Inflammatory macrophage treated with lipopolysaccharide for 1 hour (primary cell): ENCODE measurements around the gene OBI1.

Source experiments
- DNase-seq, 2 donors: peaks; one replicate each; pipeline ENCODE4 v3.0.0-alpha.2; 2020 to 2022

The OBI1 gene, protein sequence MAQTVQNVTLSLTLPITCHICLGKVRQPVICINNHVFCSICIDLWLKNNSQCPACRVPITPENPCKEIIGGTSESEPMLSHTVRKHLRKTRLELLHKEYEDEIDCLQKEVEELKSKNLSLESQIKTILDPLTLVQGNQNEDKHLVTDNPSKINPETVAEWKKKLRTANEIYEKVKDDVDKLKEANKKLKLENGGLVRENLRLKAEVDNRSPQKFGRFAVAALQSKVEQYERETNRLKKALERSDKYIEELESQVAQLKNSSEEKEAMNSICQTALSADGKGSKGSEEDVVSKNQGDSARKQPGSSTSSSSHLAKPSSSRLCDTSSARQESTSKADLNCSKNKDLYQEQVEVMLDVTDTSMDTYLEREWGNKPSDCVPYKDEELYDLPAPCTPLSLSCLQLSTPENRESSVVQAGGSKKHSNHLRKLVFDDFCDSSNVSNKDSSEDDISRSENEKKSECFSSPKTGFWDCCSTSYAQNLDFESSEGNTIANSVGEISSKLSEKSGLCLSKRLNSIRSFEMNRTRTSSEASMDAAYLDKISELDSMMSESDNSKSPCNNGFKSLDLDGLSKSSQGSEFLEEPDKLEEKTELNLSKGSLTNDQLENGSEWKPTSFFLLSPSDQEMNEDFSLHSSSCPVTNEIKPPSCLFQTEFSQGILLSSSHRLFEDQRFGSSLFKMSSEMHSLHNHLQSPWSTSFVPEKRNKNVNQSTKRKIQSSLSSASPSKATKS

DNA sequence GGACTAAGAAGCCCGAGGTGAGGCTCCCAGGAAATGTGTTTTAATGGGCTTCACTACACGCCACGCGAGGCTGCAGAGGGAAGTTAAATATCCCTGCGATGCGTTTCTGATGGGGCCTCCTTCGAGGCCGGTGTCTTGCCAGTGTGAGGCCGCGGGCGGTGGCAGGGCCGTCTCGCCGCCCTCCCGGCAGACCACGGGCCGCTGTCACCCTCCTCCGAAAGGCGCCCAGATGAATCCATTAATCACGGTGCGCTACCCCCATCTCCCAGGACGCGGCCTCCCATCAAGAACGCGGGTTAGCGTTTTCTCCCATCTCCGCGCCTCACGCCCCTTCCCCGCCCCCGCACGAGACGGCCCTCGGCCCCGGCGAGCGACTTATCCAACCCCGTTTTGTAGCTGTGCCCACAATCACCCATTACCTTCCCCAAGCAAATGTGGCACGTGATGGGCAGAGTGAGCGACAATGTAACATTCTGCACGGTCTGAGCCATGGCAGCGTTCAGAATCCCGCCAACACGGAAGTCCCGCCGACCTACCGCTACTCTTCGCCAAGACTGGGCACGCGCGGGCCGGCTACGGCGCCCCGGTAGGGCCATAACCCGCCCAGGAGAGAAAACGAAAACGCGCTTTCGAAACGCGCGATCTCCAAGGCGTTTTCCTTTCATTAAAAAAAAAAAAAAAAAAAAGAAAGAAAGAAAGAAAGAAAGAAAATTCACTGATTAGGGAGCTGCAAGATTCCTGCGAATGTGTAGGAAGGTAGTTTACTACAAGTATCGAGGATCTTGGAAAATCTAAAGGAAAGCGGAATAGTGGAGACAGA is at the start of gene OBI1:
OBI1 (minus strand) TSS at position 526 of the 820 bp plus-strand sequence; CDS start at position 491, 35 bp downstream.
- peak; percentile 85 to 92 for DNase-seq

DNA sequence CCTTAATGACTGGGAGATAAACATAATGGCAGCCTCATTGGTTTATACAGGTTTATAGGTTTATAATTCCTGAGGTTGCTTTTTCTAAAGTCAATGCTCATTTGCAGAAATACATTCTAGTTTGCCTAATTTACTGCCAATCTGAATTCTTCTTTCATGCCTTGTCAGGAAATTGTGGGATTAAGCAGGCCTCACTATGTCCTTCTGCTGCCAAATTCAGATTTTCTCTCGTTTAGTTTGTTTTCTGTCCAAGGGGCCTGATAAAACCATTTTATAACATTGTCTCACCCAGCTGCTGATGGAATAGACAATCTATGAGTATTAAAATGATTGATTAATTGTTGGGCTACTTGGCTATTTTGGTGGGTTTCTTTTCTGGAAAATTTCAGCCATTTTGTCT is 42.4 kb upstream of the OBI1 start:
- DNase-seq: no peak

DNA sequence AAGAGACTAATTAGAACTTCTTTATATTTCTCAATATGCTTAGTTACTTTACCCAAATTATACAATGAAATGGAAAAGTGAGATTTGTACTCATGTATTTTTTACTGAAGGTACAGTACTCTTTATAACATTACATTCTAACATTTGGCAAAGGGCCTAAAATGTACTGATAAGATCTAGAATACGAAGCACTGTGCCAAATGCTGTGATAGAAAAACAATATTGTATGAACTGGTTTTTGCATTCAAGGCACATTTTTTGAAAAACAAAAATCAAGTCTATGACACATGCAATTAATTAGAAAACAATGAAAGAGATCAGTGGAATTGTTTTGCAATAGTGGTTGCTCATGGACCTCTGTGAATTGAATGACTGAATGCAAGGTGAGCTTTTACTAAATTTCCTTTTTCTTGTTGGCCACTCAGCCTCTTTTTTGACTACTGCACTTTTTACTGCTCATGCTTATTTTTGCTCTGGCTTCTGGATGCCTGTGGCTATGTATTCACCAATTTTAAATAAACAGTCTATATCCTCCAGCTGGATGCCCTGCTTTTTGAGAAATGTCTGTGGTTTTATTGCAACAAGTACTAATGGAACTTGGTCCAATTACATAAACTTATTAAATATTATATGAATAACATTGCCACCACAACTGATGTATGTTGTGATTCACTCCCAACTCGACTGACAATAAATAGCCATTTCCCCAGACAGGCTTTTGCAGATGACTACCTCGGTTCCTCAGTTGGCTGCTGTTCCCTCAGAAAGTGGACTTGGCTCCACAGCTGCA is 41.4 kb upstream of the OBI1 start:
- no peak for DNase-seq

DNA sequence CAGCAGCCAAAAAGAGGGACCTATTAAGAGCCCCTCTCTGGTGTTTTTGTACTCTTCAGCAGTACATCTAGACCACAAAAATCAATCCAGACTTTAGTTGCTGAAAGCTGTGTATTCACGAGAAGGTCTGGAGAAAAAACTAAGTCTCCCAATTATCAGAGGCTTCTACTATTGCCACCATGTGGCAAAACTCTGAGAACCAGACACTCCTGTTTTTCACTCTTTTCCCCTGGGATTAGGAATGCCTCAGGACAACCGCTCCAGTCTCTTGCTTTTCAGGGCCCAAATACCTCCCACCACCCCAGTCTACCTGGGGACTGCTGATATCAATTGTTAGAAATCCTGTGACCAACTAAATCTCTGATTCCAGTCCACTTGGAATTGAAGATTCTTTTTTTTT is 30.1 kb upstream of the OBI1 start:
- no peak for DNase-seq

DNA sequence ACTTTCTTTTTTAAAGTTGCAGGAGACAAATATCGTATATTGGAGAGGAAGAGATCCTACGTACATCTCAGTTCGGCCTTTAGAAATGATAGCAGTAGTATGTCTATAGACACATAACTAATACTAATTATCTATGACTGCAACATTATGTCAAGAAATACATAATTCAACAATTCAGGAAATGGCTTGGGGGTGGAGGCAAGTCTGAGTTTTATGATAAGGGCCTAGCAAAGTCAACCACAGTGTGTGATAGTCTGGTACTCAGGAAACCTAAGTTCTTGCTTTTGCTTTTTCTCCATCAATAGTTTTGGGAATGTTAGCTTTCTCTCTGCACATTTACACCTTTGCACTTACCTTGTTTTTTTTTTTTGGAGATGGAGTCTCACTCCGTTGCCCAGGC is 27.5 kb upstream of the OBI1 start:
- no peak for DNase-seq

DNA sequence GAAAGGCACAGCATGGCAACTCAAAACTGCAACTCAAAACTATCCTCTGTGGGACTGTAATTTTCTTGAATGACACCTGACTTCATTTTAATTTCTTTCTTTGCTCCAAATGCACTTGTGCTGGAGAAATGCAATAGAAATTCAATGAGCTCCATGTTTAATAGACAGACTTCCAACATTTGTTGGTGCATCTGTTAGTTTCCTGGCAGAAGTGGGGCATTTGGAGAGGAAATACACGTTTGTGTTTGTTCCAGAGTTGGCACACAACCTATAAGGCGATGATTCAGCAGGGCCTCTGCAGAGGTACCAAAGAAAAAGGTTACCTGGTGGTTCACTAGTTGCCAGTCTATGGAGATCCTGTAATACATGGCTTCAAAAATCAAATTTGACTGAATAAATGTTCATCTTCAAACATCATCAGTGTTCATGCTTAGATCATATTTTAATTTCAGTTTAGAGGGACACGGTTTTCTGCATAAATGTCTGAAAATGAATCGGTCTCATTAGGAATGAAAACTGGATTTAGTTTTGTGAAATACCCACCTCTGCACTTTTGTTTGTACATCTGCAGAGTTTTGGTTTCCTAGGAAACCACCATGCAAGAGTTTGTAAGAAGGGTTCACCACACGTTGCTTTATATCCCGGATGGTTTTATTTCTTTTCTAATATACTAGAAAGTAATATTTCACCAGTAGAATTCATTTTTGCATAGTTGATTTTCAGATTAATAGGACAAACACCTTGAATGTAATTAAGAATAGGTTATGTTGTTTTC is 21.8 kb upstream of the OBI1 start:
- no peak for DNase-seq

DNA sequence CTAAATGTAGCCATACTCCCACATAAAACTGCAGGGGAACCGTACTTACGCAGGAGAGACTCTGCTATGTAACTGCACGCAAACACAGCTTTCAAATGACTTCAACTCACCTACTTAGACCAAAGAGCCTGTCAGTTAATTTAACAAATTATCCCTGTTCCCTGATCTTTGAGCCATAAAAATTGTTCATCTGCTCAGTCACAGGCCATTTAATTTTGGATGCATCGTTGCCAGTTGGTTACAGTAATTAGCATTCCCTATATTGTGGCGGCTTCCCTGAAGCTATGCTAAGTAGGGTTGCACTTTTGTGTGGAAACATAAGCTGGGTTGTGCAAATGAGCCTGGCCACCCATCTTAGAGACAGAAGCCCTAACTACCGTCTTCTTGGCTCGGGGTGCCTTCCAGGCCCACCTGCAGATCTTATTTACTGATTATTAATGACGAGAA is 21.2 kb upstream of the OBI1 start:
- DNase-seq: no peak

DNA sequence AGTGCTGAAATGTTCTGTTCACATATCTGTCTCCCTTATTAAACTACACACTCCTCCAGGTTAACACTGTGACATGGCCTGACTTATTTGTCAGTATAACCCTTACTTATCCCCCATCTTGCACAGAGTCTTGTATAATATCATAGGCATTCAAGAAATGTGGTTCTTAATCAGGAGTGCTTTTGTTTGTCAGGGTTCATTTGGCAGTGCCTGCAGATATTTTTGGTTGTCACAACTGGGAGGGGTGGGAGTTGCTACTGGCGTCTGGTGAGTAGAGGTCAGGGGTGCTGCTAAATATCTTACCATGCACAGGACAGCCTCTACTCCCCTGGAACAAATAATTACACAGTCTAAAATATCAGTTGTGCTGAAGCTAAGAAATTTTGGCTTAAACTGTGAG is 20.4 kb upstream of the OBI1 start:
- DNase-seq: no peak

DNA sequence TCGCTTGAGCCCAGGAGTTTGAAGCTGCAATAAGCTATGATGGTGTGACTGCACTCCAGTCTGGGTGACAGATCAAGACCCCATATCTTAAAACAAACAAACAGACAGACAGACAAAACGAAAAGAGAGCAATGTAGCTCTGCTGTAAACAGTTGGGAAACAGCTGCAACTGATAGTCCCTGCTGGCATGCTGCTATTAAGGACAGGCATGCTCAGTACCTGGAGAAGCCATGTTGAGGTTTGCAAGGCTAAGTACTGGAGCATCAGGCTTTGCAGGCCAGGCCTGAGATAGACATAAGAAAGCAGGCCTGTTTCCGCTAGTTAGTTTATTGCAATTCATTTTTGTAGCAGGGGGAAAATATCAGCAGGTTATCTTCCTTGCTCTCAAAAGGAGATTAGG is 16.2 kb upstream of the OBI1 start:
- no peak for DNase-seq

DNA sequence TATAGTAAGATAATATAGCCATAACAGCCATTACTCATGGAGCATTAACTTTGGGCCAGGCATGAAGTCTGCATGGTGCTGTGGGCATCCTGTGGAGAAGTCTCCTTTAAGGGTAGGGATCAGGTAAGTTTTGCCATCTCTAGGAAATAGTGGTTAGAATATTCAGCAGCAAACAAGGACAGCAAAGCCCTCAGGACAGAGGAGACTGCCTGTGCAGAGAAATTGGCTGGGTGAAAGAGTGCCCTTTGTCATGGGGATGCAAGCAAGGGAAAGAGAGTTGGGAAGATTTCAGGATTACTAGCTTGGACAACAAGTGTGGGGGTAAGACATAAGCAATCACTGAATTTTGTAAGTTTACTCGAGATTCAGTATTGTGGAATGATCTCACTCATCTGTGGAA is 15.7 kb upstream of the OBI1 start:
- no peak for DNase-seq

DNA sequence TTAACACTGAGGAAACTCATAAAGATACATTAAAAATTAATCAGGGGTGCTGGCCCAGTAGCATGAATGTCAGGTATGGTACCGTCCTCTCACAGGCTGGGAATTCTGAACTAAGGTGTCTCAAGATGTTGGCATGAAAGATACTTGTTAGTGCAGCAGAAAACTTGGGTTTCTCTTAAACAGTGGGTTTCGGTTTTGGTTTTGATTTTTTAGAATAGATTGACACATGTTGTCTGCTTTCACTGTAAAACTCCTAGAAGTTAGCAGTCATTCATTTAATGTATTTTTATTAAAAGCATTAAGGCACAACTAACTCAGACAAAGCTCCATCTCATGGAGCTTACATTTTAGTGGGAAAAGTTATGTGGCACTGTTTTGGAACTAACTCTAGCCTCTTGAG is 3.5 kb upstream of the OBI1 start:
- no peak for DNase-seq

DNA sequence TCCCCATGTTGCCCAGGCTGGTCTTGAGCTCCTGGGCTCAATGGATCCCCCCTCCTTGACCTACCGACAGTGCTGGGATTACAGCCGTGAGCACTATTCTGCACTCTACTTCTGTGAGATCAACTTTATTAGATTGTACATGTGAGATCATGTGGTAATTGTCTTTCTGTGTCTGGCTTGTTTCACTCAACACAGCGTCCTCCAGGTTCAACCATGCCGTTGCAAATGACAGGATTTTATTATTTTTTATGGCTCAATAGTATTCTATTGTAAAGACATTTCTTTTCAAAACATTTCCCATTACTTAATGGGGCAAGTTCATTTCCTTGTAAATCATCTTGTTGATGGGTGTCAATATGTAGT is 1.5 kb upstream of the OBI1 start:
- DNase-seq: no peak

DNA sequence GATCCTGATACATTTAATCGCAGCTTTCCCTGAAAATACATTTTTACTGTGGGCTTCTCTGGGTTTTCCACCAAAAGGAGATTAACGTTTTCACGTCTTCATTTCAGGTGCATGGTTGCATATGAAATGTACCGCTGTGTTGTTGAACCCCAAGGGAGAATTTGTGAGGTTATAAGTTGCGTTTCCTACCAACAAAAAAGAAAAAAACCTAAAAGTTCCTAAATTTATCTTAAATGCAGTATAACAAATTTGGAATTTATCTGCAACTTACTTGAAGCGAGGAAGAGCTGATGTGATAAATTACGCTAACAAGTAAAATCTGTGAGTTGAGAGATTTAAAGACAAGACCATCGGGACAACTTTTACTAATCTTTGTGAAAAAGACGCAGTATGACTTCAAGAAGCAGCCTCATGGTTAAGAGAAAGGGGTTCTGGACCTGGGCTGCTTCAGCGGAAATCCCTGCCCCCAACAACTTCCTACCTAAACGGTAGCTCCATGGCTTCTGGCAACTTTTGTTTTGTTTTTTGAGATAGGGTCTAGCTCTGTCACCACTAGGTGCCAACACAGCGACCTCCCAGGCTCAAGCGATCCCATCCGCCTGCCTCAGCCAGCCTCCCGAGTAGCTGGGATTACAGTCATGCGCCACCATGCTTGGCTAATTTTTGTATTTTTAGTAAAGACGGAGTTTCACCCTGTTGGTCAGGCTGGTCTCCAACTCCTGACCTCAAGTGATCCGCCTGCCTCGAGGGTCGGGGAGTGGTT is 958 bp upstream of the OBI1 start:
- no peak for DNase-seq

DNA sequence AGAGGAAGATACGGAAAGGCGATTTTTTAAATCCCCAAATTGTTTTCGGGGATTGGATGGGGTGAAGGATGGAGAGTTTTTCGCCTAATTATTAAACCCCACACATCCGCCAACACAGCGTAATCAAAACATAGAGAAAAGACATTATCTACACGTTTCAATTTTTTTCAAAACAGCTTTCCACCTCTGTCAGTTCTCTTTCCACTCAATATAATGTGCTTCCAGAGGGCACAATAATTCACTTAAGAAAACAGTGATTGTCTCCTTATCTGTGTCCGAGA is 435 bp upstream of the OBI1 start:
- DNase-seq: no peak

DNA sequence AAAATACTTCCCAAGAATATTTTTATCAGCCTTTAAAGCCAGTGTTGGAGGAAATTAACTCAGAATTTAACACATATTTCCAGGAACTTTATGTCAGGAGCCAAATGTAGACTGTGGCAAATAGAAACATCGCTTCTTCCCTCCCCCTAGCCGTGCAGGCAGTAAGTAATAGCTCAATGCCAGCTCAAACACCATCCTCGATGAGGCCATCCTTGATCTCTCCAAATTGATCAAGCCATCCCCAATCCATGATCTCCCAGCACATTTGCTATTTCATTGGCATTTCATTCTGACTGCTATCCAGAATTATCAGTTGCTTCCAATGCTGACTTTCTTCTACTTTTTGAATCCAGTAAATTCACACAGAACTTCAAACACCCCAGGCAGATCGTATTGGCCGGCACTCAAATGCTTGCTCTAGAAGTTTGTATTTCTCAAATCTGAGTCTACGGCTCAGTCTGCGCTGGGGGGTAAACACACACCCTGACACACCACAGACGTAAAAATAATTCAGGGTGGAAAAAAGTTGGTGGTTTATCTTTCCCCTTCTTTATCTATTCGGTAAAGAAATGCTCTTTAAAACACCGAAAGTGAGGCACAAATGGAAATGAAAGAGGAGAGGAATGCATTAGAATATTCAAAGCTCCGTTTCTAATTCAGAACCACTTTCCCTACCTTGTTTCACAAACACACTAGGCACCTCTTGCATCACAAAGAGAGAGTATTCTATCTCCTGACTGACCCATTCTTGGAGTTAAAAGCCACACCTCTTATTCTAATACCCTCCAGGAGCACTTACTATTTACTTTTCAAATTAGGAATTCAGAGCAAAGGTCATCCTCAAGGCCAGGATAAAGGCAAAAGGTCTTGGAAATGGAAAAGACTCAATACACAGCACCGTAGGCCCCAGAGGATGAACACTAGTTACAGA is 991 bp downstream of the OBI1 start:
- peak; percentile 11 to 14 for DNase-seq

DNA sequence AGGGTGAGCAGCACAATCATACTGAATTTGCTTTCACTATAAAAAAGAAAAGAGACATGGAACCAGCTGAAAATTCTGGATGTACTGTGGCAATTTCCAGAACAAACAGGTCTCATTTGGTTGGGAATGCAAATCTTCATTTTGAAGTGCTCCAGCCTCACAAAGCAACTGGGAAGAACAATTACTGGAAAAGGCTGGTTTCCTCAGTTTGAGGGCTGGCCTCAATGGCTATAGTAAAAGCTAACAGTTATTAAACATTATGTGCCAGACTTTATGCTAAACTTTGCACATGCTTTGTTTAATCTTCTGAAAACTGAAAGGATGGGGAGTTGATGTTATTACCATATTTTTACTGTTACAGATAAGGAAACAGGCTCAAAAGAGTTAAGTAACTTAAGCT is 3.0 kb downstream of the OBI1 start:
- DNase-seq: no peak

DNA sequence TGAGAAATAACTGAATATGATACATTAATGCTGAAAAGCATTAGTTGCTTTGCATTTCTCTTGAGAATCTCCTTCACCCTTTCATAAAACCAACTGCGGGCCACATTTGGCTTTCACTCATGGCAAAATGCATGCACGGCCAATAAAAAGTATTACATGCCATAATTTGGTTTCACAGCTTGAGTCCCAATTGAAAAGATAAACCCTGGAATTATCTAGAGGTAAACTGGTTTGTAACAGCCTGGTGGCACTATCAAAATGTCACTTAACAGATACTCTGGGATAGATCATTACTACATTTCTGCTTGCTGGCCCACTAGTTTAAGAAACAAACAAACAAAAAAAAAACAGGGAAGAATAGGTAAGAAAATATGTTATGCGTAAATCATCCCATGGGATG is 3.9 kb downstream of the OBI1 start:
- DNase-seq: no peak

DNA sequence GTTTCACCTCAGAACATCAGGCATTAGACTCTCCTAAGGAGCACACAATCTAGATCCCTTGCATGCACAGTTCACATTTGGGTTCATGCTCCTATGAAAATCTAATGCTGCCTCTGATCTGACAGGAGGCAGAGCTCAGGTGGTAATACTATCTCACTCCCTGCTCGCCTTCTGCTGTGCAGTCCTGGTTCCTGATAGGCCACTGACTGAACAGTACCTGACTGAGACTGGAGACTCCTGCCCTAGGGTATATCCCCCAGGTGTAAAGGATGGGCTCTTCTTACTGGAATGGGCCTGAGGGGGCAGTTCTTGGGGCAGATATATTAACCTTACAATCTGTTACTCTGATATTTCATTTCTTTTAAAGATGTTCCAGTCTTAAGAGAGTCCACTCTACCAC is 6.3 kb downstream of the OBI1 start:
- DNase-seq: no peak

DNA sequence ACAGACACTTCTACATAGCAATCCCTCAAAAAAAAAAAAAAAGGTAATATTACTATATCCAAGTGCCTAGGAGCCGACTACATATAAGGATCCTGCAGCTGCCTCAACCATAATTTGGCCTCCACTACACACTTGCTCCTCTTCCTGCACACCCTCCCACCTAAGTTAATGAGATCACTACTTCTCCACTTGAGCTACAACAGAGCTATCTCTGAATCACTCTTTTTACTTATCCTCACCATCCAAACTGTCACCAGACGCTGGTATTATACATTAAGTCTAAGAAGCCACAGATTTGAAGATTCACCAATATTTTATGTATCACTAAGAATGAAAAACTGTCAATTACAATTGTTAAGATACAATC is 8.3 kb downstream of the OBI1 start:
- no peak for DNase-seq

DNA sequence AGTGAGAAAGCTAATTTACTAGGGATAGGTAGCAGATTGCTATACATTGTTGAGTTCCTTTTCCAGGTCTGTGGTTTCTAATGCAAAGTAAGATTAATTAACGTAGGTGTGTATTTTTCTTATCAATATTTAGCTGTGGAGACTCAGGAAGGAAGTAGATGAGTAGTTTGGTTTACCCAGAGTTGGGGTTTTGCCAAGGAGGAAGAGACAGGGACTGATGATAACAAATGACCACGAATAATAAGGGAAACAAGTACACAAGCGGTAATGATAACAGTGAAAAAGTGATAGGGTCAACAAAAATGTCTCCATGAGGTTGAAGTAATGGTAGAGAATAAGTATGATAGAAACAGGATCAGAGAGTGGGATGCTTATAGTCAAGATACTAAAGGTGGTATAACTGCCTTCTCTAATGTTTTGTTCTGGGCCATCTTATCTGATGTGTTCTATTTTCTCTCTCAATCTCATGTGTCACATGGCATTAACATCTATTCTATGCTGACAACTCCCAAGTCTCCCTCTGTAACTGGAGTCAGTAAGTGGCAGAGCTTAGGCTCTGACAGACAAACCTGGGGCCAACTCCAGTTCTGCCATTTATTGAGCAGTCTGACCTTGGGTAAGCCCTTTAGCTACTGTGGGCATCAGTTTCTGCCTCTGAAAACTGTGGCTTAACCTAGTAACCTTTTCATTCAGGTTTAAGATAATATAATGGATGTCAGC is 8.8 kb downstream of the OBI1 start:
- no peak for DNase-seq
